NCI-H2081 treated with DMSO at 0.1 percent for 48 hours (cell line): ENCODE data around the gene CKS1B.

Experiments used
- DNase-seq: peaks from one replicate; lab custom pipeline; 2025; lab: John Stamatoyannopoulos, UW

The CKS1B gene

DNA sequence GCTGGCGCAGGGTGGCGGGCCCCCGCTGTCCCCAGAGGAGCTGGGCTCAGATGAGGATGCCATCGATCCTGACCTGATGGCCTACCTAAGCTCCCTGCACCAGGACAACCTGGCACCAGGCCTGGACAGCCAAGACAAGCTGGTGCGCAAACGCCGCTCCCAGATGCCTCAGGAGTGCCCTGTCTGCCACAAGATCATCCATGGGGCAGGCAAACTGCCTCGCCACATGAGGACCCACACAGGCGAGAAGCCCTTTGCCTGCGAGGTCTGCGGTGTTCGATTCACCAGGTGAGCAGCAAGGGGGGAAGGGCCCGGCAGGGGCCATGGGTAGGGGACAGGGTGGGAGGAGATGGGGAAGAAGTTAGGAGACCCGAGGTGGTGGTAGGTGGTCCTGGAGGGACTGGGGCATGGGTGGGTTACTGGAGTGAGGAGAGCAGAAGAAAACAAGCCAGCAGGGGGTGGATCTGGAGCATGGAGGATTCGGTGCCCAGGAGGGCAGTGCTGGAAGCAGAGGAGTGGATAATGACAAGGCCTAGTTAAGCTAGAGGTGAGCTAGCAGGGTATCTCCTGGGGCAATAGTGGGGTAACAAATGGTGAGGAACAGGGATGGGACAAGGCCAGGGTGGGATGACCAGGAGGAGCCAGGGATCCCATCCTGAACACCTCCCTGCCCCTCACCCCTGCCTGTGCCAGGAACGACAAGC, 41.2 kb downstream of the CKS1B start:
- no peak for DNase-seq

DNA sequence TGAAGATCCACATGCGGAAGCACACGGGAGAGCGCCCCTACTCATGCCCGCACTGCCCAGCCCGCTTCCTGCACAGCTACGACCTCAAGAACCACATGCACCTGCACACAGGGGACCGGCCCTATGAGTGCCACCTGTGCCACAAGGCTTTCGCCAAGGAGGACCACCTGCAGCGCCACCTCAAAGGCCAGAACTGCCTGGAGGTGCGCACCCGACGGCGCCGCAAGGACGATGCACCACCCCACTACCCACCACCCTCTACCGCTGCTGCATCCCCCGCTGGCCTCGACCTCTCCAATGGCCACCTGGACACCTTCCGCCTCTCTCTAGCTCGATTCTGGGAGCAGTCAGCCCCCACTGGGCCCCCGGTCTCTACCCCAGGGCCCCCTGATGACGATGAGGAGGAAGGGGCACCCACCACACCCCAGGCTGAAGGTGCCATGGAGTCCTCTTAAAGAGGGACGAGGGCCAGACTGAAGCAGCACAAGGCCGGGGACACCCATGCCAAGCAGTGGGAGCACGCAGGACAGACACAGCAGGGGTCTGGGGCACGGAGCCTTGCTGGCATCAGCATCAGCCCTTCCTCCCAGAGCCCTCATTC, 41.9 kb downstream of the CKS1B start:
- DNase-seq = no peak

DNA sequence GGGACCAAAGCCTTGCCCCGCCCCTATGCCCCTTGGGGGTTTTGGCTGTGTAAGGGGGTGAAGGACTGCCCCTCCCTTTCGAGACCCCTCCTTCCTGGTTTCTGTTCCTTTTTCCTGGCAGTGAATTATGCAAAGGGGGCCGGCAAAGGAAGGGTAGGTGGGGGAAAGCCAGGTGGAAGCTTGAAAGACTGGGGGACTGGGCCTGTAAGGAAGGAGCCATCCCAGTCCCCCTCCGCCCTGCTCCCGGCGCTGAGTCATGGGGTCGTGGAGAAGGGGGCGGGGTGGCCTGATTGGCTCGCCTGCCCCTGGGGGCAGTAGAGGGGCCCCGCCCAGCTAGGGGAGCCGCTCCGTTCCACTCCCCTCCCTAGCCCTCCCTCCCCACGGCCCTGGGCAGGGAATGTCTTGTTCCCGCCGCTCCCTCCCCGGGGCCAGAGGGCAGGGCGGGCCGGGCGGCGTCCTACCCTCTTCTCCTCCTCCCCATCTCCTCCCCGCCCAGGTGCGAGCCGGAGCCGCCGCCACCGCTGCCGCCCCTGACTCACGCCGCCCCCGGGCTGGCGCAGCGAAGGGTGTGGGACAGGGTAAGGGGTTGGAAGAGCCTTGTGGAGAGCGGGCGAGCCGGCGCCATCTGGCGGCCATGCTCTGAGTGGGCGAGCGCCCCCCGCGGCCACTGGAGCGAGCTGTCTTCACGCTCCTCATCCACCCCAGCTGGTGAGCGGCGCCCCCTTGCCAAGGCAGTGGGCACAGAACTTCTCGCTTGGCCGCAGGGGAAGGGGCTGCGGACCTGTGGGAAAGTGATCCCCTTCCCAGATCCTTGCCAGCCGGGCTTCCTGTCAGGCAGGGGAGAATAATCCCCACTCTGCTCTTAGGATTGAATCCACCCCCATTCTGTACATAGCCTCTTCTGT, 42.8 kb downstream of the CKS1B start:
- DNase-seq = no peak

DNA sequence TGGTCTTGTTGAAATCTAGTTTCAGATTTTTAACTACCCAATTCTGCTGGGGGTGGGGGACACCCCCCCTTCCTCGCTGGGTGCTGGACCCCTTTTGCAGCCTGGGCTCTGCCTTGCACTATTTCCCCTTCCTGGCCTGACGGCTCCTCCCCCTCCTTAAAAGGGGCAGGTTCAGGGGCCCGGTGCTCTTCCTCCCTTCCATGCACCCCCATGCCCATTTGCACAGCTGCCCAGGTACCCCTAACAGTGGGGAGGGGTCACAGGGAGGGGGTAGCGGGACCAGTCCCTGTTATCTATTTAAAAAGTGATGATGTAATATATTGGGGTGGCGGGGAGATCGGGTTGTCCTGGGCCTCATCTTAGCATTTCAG, 43.5 kb downstream of the CKS1B start:
- DNase-seq = no peak

DNA sequence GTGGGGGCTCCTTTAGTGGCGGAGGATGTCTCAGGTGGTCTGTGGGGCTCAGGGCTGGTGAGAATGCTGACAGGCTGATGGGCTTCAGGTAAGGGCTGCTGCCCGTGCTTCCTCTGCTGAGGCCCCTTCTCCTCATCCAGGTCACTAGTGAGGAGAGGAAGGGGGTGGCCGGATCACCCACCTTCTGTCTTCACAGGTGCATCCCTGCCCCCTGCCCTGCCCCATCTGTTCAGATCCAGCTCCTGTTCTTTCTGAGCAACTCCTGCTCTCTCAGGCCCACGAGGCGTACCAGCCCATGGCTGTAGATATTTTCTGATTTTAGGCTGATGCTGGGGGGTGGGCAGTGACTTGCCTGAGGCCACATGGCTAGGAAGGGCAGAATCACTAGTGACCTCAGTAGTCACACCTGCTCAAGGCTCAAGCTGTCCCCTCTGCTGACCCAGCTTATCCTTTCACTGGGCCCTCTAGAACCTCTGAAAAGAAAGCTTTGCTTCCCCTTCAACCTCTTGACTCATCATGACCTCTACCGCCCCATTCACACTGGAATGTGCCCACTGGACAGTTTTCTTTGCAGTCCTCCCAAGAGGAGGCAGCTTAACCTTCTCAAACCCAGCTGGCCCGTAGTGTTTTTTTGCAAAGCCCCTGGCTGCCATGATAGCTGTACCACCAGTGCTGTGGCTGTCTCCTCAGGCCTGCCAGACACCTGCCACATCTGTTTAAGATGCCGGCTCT, 44.3 kb downstream of the CKS1B start:
- no peak for DNase-seq

DNA sequence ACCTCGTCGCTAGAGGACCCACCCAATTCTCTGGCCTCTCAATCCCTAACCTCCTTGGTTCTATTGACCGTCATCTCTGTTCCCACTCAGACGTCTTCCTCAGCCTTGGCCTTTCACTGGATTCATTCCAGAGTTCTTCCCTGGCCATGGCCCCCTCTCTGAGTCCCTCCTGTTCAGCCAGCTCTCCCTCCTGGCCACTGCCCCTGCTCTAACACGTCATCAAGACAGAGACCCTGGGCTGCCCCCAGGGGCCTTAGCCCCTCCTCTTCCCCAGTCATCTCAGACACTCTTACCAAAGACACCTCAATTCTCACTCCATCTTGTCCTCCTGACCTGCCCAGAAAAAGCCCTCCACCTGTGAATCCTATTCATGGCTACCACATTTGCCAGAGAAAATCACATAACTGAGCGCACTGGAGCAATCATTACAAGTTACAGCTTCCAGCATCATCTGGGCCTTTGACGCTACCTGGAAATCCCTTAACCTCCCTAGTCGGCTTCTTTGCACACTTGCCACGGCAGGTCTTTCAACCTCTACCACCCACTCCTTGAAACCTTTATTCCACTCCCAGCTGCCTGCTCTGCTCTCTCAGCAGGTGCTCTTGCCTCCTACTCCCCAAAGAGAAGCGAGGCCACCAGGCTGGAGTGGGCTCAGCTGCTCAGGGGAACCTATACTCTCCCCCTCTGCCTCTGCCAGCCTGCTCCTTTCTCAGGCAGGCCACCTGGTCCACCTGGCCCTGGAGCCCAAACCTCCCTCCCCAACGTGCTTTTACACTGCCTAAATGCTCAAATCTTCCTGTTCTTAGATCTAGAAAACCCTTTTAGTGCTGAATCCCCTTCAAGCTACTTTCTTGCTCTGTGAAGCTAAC, 45.1 kb downstream of the CKS1B start:
- no peak for DNase-seq

DNA sequence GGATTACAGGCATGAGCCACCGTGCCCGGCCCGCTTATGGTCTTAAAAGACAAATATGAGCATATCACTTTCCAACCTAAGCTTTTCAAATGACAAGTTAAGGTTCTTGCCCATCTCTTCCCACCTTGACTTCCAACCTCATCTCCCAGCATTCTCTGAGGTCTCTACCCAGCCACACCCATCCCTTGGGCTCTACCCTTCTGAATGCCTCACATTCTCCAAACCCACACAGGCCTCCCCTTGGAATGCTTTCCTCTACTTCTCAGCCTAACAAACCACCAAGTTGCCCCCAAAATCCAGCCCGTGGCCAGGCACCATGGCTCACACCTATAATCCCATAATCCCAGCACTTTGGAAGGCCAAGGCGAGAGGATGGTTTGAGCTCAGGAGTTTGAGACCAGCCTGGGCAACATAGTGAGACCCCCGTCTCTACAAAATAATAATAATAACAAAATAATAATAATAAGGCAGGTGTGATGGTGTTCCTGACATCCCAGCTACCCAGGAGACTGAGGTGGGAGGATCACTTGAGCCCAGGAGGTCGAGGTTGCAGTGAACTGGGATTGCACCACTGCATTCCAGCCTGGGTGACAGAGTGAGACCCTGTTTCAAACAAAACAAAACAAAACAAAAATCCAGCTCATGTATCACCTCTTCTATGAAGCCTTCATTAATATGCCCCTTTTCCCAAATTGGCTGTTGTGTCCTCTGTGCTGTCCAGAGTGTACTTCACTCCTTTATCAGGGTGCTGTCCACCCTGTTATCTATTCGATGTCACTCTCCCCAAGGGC, 47.9 kb downstream of the CKS1B start:
- DNase-seq = no peak

DNA sequence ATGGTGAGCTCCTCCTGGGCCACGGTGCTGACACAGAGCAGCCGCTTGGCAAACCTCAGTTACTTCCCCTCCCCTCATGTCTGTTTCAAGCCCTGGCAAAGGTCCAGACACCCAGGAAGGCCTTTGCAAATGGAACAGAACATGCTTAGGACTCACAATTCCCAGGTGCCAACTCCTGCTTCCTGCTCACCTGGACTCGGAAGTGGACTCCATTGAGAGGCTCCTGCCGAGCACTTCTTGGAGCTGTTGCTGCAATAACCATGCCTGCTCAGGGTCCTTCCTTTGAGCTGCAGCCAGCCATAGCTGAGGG, 48.4 kb downstream of the CKS1B start:
- no peak for DNase-seq

DNA sequence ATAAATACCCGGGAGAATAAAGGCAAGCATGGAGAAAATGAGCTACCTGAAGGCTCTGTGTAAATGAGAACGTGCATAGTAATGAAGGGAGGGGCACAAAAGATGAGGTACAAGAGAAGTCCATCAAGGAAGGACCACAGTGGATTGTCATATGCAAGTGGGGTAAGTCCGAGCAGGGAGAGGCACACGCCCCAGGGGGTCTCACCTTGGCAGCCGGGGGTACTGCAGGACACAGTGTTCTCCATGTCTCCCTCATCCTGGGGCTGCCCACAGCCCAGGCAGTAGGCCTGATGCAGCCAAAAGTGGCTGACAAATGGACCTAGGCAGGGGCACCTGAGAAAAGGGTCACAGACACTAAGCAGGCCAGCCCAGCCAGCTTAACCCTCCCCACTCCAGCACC, 49.1 kb downstream of the CKS1B start:
- DNase-seq = no peak

DNA sequence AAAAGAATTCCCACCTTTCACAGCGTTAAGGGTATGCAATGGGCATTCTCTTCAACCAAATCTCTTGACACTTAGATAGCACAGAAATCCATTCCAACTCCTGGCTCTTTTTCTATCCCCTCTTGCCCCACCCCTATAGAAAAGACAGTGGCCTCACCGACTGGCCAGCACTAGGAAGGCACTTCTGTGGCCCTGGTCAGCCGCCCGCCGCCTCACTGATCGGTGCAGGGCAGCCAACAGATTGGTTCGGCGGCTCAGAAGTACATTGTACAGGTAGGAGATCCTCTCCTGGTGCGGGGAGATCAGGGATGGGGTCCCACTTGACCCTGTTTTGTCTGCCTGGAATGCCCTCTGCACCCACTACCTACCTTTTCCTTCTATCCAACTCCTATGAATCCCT, 49.8 kb downstream of the CKS1B start:
- DNase-seq = no peak

DNA sequence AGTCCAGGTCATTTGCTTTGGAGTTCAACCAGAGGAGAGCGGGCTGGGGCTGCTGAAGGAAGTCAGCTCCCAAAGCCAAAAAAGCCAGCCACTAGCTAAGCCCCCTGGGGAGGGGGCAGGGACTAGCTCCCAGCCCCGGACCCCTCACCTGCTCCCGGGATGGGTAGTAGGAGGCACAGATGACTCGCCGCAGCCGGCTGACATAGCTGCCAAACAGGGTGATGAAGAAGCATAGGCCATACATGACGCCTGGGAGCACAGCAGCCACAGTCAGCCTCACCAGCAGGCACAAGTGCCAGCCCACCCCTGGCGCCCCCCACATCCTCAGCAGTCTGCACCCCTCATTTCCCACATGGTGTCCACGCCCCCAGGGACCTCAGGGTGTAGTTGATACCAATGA, 51.7 kb downstream of the CKS1B start:
- DNase-seq = no peak

DNA sequence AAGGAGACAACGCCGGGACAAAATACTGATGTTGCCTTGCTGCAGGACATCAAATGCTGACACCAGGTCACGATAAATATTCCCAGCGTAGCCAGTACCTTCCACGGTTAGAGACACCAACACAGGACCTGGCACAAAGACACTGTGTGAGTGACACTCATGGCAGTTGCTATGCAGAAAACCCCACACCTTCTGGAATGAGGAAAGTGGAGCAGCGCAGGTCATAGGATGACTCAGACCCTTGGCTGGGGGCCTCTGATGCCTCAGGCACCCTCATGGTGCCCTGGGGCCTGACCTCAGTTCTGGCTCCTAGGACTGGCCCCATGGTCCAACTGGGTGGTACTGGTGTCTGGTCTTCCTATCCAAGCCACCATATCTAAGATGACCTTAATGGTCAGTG, 52.1 kb downstream of the CKS1B start:
- no peak for DNase-seq
